ENCODE data around the gene GHRL. TPM values are rescaled to one million over a fixed set of nuclear protein-coding genes. Genes with fewer than 3 reads are reported as not detected.

GHRL gene
- total RNA-seq, 1 experiment from 2014 or later: not detected

DNA sequence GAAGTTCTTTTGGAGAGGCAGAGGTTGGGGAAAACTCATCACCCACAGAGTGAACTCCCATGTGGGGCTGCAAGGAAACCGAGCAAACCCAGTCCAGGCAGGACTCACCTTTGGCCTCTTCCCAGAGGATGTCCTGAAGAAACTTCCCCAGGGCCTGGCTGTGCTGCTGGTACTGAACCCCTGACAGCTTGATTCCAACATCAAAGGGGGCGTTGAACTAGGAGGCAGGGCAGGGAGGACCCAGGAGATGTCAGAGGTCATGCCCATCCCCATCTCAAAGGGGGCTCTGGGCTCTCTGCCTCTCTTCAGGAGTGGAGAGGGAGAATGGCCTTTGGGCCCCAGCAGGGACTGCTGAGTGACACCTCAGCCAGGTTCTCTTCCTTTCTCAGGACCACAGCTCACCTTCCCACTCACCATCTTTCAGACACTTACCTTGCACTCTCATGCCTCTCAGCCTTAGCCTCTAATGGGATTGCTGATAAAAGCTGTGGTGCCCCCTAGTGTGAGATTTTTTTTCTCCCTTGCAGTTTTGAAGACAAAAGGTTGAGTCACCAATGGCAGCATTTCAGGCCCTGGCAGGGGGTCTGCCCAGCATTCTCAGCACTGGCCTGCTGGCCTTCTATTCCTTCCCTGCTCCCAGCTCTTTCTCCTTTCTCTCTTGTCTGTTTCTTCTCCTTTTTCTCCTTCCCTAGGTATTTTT is 6.0 kb downstream of the GHRL start (continued):
- TF ChIP-seq ZNF274 (IDR thresholded peaks at IDR 0.05; ENCODE audit: low read depth, low read length): no peak
- TF ChIP-seq SRF (IDR thresholded peaks at IDR 0.05; ENCODE audit: low read depth): no peak

DNA sequence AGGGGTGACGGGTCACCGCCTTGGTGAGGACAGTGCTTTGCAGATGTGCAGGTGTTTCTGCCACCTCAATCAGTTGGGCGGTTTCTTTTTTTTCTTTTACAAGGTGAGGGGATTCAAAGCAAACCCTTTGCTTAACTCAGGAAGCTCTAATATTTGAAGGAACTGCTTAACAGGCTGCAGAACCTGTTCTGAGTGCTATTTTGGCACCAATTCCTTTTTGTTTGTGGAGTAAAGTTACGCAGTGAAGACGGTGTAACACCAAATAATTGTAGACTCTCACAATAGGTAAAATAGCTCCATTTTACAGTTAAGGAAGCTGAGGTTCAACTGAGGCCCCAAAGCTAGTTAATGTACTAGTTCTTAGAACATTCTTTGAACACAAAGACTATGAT is 6.6 kb downstream of the GHRL start:
- peaks cover 9 to 15% of the 10 kb centered on the region in 2 experiments; a peak in 2 of 4 replicates for H3K36me3 ChIP-seq (ENCODE audit: control insufficient read depth in 1 of 2, insufficient read depth in 2 of 2, low read length in 2 of 2)
- DNase-seq (ENCODE audit: low read depth, low spot score): no peak

More for the DNA sequence above, 6.6 kb downstream of the GHRL start:
- H2AFZ ChIP-seq (ENCODE audit: low read depth, low read length, poor library complexity, severe bottlenecking): no peak overlapping the region
- no TSS peak for BruUV-seq (replicated peaks)
- H3K4me3 ChIP-seq (replicated peaks in 1 of 2; ENCODE audit: low read depth in 1 of 2, low read length in 2 of 2): no peak overlapping the region
- no peak overlapping the region for H3K4me2 ChIP-seq (ENCODE audit: low read length)
- peaks cover 0 to 9% of the 10 kb centered on the region in 2 experiments; a peak in 2 of 4 replicates for H3K4me1 ChIP-seq (ENCODE audit: control insufficient read depth in 1 of 2, insufficient read depth in 2 of 2, low read length in 2 of 2)
- TF ChIP-seq FOSL1 (IDR thresholded peaks at IDR 0.05; ENCODE audit: low read depth) (no peak), EGR1 (IDR thresholded peaks at IDR 0.05; ENCODE audit: low read depth) (no peak), SP1 (IDR thresholded peaks at IDR 0.05; ENCODE audit: low read depth) (no peak), EZH2 (IDR thresholded peaks at IDR 0.05) (no peak)
- TF ChIP-seq, protein P1, sequence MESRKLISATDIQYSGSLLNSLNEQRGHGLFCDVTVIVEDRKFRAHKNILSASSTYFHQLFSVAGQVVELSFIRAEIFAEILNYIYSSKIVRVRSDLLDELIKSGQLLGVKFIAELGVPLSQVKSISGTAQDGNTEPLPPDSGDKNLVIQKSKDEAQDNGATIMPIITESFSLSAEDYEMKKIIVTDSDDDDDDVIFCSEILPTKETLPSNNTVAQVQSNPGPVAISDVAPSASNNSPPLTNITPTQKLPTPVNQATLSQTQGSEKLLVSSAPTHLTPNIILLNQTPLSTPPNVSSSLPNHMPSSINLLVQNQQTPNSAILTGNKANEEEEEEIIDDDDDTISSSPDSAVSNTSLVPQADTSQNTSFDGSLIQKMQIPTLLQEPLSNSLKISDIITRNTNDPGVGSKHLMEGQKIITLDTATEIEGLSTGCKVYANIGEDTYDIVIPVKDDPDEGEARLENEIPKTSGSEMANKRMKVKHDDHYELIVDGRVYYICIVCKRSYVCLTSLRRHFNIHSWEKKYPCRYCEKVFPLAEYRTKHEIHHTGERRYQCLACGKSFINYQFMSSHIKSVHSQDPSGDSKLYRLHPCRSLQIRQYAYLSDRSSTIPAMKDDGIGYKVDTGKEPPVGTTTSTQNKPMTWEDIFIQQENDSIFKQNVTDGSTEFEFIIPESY (IDR thresholded peaks at IDR 0.05; ENCODE audit: extremely low read depth, insufficient replicate concordance, low read length): no peak
- TF ChIP-seq, protein P2, sequence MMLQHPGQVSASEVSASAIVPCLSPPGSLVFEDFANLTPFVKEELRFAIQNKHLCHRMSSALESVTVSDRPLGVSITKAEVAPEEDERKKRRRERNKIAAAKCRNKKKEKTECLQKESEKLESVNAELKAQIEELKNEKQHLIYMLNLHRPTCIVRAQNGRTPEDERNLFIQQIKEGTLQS (IDR thresholded peaks at IDR 0.05): no peak
- H3K79me2 ChIP-seq (ENCODE audit: insufficient read depth, low read length): no peaks in the 10 kb centered on the region
- H3K27ac ChIP-seq (ENCODE audit: low read depth, low read length): no peak overlapping the region
- no peaks in the 10 kb centered on the region for H3K9me3 ChIP-seq (ENCODE audit: control insufficient read depth in 1 of 2, insufficient read depth in 1 of 2, low read depth in 1 of 2, low read length in 2 of 2)
- ChIA-PET POLR2A (interaction anchor here (0.6 kb wide), 1 partner anchor 39 kb away, joined by 4 read pairs; no protein-coding TSS in a partner anchor), CTCF (interaction anchor here (0.7 to 1.8 kb wide), 4 partner anchors 23 to 478 kb away, joined by 3 to 6 read pairs (median 4); no protein-coding TSS in a partner anchor), RAD21 (ENCODE audit: low non-redundant PET in 1 of 2, low total read pairs in 2 of 2, uncharacterized antibody in 2 of 2, unreplicated experiment in 2 of 2) (no interaction called here)
- H3K9me2 ChIP-seq (ENCODE audit: insufficient read depth): no peaks in the 10 kb centered on the region
- no peaks in the 10 kb centered on the region for H3K27me3 ChIP-seq (ENCODE audit: insufficient read depth, low read length)
- ATAC-seq: no peak
- H3K9ac ChIP-seq (ENCODE audit: low read length): no peak overlapping the region
- H4K20me1 ChIP-seq (ENCODE audit: insufficient read depth): no peaks in the 10 kb centered on the region
- intact Hi-C loops (cut with micrococcal nuclease): no loop called here

All from HCT116 (cell line).